OCI-LY1 (cell line): Measurements from ENCODE around the gene MOCS3.

Experiments used
- H2AFZ ChIP-seq: fragments of 200-600 bp; sonication (generic), shearing (Covaris generic); 2 replicates; pipeline ENCODE4 v1.6.0; 2014; ENCODE audit warnings: antibody characterized with exemption, mild to moderate bottlenecking, low read length
- H3F3A ChIP-seq: fragments of 200-600 bp; sonication (generic), shearing (Covaris generic); 2 replicates; pipeline ENCODE4 v1.6.0; 2014; ENCODE audit warnings: mild to moderate bottlenecking, antibody characterized with exemption, low read length, moderate library complexity; ENCODE audit not compliant: insufficient read depth
- H3K27ac ChIP-seq: fragments of 200-600 bp; sonication (generic); 2 replicates; pipeline ENCODE4 v1.5.1; 2014; ENCODE audit warnings: low read length, mixed run types, mild to moderate bottlenecking, low read depth; ENCODE audit not compliant: poor library complexity, severe bottlenecking
- H3K27me3 ChIP-seq: fragments of 200-600 bp; sonication (generic); 2 replicates; pipeline ENCODE4 v1.6.0; 2014; ENCODE audit warnings: antibody characterized with exemption, mild to moderate bottlenecking, low read length, moderate library complexity; ENCODE audit not compliant: insufficient read depth
- H3K36me3 ChIP-seq: fragments of 200-600 bp; sonication (generic); 2 replicates; pipeline ENCODE4 v1.6.1; 2014; ENCODE audit warnings: mild to moderate bottlenecking, antibody characterized with exemption, low read length, moderate library complexity, mixed read lengths; ENCODE audit not compliant: insufficient read depth
- H3K4me1 ChIP-seq: fragments of 200-600 bp; sonication (generic); 2 replicates; pipeline ENCODE4 v1.5.1; 2014; ENCODE audit warnings: mild to moderate bottlenecking, low read length, moderate library complexity; ENCODE audit not compliant: insufficient read depth, severe bottlenecking
- H3K4me2 ChIP-seq: fragments of 200-600 bp; sonication (generic), shearing (Covaris generic); 2 replicates; pipeline ENCODE4 v1.6.1; 2014; ENCODE audit warnings: low read length
- H3K4me3 ChIP-seq: fragments of 200-600 bp; sonication (generic); 2 replicates; pipeline ENCODE4 v1.5.1; 2014; ENCODE audit warnings: low read length, low read depth, mild to moderate bottlenecking, mixed read lengths; ENCODE audit not compliant: poor library complexity, severe bottlenecking
- H3K79me2 ChIP-seq: fragments of 200-600 bp; shearing (Covaris generic); 2 replicates; pipeline ENCODE4 v1.6.1; 2016; ENCODE audit warnings: mixed run types, low read length, mixed read lengths; ENCODE audit not compliant: insufficient read depth
- H3K9ac ChIP-seq: fragments of 200-600 bp; sonication (generic), shearing (Covaris generic); 2 replicates; pipeline ENCODE4 v1.6.1; 2014; ENCODE audit warnings: mild to moderate bottlenecking, low read length, mixed read lengths
- H3K9me2 ChIP-seq: fragments of 200-600 bp; sonication (generic), shearing (Covaris generic); 2 replicates; pipeline ENCODE4 v1.6.1; 2014; ENCODE audit warnings: low read depth, mild to moderate bottlenecking, low read length, mixed read lengths
- H3K9me3 ChIP-seq: fragments of 200-600 bp; shearing (Covaris generic); 2 replicates; pipeline ENCODE4 v1.6.1; 2014; ENCODE audit warnings: low read length, mixed read lengths
- H4K20me1 ChIP-seq: fragments of 200-600 bp; sonication (generic), shearing (Covaris generic); 2 replicates; pipeline ENCODE4 v1.6.0; 2016; ENCODE audit warnings: mild to moderate bottlenecking, low read length; ENCODE audit not compliant: insufficient read depth
- CTCF ChIP-seq: fragments of 200-600 bp; sonication (generic), shearing (Covaris generic); IDR thresholded peaks from 2 replicates; pipeline ENCODE4 v1.5.1; 2017; ENCODE audit warnings: mild to moderate bottlenecking, antibody characterized with exemption, low read length, moderate library complexity, mixed read lengths
- EZH2 ChIP-seq: fragments of 200-600 bp; sonication (generic), shearing (Covaris generic); IDR thresholded peaks from 2 replicates; pipeline ENCODE4 v1.8.0; 2017; ENCODE audit warnings: borderline replicate concordance, mixed run types, mild to moderate bottlenecking, antibody characterized with exemption, low read length, moderate library complexity, mixed read lengths

MOCS3 gene

GRCh38 chr20:50980071-50980681 is 21.6 kb downstream of the MOCS3 start:
- H3F3A ChIP-seq: no peaks in the 10 kb centered on the region
- H4K20me1 ChIP-seq: no peaks in the 10 kb centered on the region
- no peaks in the 10 kb centered on the region for H3K79me2 ChIP-seq
- 0 out of 2 replicates have a peak, but pooled peaks cover 13% of the 10 kb centered on the region for H3K27me3 ChIP-seq
- no peak overlapping the region for H2AFZ ChIP-seq
- H3K36me3 ChIP-seq: no peaks in the 10 kb centered on the region
- no peak overlapping the region for H3K27ac ChIP-seq
- H3K4me1 ChIP-seq: no peaks in the 10 kb centered on the region
- TF ChIP-seq CTCF (no peak), EZH2 (no peak)
- no peak overlapping the region for H3K9ac ChIP-seq
- no peaks in the 10 kb centered on the region for H3K9me3 ChIP-seq
- no peak overlapping the region for H3K4me3 ChIP-seq
- no peak overlapping the region for H3K4me2 ChIP-seq
- H3K9me2 ChIP-seq: no peaks in the 10 kb centered on the region

GRCh38 chr20:50980851-50981713 is 22.5 kb downstream of the MOCS3 start:
- Histone ChIP-seq H3K27ac (no peak overlapping the region), H3K9me2 (no peaks in the 10 kb centered on the region), H3K79me2 (no peaks in the 10 kb centered on the region), H2AFZ (no peak overlapping the region), H3F3A (no peaks in the 10 kb centered on the region), H3K9me3 (no peaks in the 10 kb centered on the region), H3K36me3 (no peaks in the 10 kb centered on the region), H3K4me1 (no peaks in the 10 kb centered on the region), H3K9ac (no peak overlapping the region), H3K27me3 (0 out of 2 replicates have a peak, but pooled peaks cover 6% of the 10 kb centered on the region), H3K4me3 (no peak overlapping the region), H4K20me1 (no peaks in the 10 kb centered on the region), H3K4me2 (peak overlapping the region; percentile 15; the same call in 1 of the 2 replicates)
- peak; percentile 92 for TF ChIP-seq CTCF
- no peak for TF ChIP-seq EZH2

- H3K4me1 ChIP-seq: no peaks in the 10 kb centered on the region
- no peaks in the 10 kb centered on the region for H3K79me2 ChIP-seq
- H3K9me3 ChIP-seq: no peaks in the 10 kb centered on the region
- no peaks in the 10 kb centered on the region for H3K36me3 ChIP-seq
- H3K4me3 ChIP-seq: no peak overlapping the region
- TF ChIP-seq EZH2 (no peak), CTCF (no peak)
- 0 out of 2 replicates have a peak, but pooled peaks cover 4% of the 10 kb centered on the region for H3K27me3 ChIP-seq
- no peak overlapping the region for H3K4me2 ChIP-seq
- H2AFZ ChIP-seq: no peak overlapping the region
- no peak overlapping the region for H3K9ac ChIP-seq
- H3K9me2 ChIP-seq: no peaks in the 10 kb centered on the region
- H3K27ac ChIP-seq: no peak overlapping the region
- H4K20me1 ChIP-seq: no peaks in the 10 kb centered on the region
- no peaks in the 10 kb centered on the region for H3F3A ChIP-seq
Observed at GRCh38 chr20:50981714-50982048, 23.1 kb downstream of the MOCS3 start.
